ENCODE results near the gene BNIP3. TPM values are rescaled to one million over a fixed set of nuclear protein-coding genes. Genes with fewer than 3 reads are reported as not detected.

BNIP3 gene
- total RNA-seq (2022) (16.5 and 18.4 TPM in 2 replicates), Bru-seq, nascent RNA (percentile 51 among the genes with signal in this experiment), BruChase-seq, experiment 1, labeled RNA remaining after a 2-hour chase (percentile 66 among the genes with signal in this experiment), BruChase-seq, experiment 2, labeled RNA remaining after a 6-hour chase (percentile 78 among the genes with signal in this experiment)
- long read RNA-seq, transcript BNIP3-201 (6 exons, 2,861 nt) = major isoform, 101 of 110 reads
- long read RNA-seq, partial matches to known transcripts = 1 of 110 reads
- long read RNA-seq, other reads (novel, unspliced or antisense) = 6 of 110 reads

DNA sequence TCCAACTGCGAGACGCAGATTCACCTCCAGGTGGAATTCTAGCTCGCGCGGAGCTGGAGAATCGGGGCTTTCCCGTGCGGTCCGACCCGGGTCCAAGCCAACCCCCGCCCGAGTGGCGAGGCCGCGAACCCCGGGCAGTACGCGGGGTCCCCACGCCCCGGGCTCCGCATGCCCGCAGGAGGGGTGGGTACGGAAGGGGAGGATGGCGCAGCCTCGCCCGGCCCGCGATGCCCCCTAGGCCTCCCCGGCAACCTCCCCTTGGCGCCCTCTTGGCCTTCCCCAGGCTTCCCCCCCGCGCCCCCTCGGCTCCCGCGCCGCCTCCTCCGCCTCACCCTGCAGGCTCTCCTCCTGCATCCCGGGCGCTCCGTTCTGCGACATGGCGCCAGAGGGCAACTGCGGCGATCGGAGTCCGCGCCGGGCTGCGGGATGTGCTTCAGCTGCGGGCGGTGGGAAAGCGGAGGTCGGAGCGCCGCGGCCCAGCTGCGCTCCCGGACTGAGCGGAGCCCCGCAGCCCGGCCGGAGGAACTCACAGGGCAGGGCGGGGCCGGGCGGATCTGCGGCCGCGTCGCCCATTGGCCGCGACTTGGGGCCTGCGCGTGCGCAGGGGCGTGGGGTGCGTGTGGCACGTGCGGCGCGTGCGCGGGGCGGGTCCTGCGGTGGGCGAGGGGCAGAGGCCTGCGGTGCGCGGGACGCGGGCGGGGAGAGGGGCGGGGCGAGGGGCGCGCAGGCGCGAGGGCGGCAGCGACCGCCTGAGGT is at the start of gene BNIP3:
BNIP3 (minus strand) TSS at position 495 of the 756 bp plus-strand sequence; CDS start at position 378, 117 bp downstream.
- no peak for TF ChIP-seq CTCF (IDR thresholded peaks at IDR 0.05; ENCODE audit: insufficient read depth in 1 of 2, low read depth in 1 of 2, low read length in 1 of 2, severe bottlenecking in 1 of 2, unreplicated experiment in 1 of 2)
- no peaks in the 10 kb centered on the region for H3K9me3 ChIP-seq
- DNase-seq = peak; percentile 90 to 94
- no peaks in the 10 kb centered on the region for H3K4me1 ChIP-seq
- Mint-ChIP-seq H3K4me1 (ENCODE audit: low read depth, unreplicated experiment) (no peaks in the 10 kb centered on the region), H3K4me3 (ENCODE audit: unreplicated experiment) (peak within 1 kb of the TSS; percentile 75), H3K36me3 (ENCODE audit: insufficient read depth, unreplicated experiment) (peaks cover 18% of the 10 kb centered on the region), H3K27me3 (ENCODE audit: insufficient read depth, unreplicated experiment) (no peaks in the 10 kb centered on the region), H3K9me3 (ENCODE audit: unreplicated experiment) (no peaks in the 10 kb centered on the region), H3K27ac (ENCODE audit: unreplicated experiment) (no peak within 1 kb of the TSS)
- CTCF ChIA-PET = interaction anchor here (1.7 kb wide), 1 partner anchor 41 kb away, joined by 16 read pairs; no protein-coding TSS in a partner anchor
- no TSS peak for BruUV-seq (replicated peaks)
- H3K4me3 ChIP-seq (ENCODE audit: low read depth, low read length) = peak within 1 kb of the TSS; percentile 78
- H3K27me3 ChIP-seq (replicated peaks; ENCODE audit: control insufficient read depth, insufficient read depth, low read length) = no peaks in the 10 kb centered on the region
- H3K36me3 ChIP-seq (ENCODE audit: control insufficient read depth, insufficient read depth, low read length) = no peaks in the 10 kb centered on the region
- POLR2A ChIA-PET = no interaction called here
- intact Hi-C loops (cut with micrococcal nuclease; ENCODE audit: unreplicated experiment) = loop anchor here (1.0 to 10.0 kb wide), 2 partner anchors 42 to 163 kb away; no protein-coding TSS in a partner anchor

DNA sequence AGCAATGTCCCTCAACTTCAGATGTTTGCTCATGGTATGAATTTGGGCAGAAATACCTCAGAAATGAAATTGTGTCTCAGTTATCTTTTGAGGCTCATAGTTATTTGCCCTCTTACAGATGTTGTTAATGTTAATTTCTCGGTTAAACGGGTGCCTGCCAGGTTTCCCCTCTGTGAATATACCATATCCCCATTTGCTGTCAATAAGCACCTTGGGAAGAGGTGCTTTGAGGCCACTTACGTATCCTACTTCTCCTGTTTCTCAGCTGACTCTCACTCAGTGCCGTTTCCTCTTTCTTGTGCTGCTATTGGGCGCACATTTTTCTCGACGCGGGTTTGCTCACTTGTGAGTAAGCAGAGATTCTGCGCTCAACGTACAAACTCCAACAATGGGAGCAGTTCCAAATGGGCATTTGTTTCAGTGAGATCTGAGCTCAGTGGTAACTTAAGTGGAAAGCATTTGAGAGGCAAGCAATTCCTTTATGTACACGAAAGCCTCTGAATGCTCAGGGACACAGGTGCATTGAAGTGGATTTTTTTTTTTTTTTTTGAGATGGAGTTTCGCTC is 49.3 kb upstream of the BNIP3 start:
- no TSS peak for BruUV-seq (replicated peaks)
- H3K4me1 ChIP-seq = peaks cover 6% of the 10 kb centered on the region; the same call in 1 of the 2 replicates
- H3K36me3 ChIP-seq (ENCODE audit: control insufficient read depth, insufficient read depth, low read length) = no peaks in the 10 kb centered on the region
- TF ChIP-seq CTCF (IDR thresholded peaks at IDR 0.05; ENCODE audit: insufficient read depth in 1 of 2, low read depth in 1 of 2, low read length in 1 of 2, severe bottlenecking in 1 of 2, unreplicated experiment in 1 of 2) = no peak
- no peak for DNase-seq
- CTCF ChIA-PET = no interaction called here
- Mint-ChIP-seq H3K27ac (ENCODE audit: unreplicated experiment) (no peak overlapping the region), H3K36me3 (ENCODE audit: insufficient read depth, unreplicated experiment) (no peaks in the 10 kb centered on the region), H3K9me3 (ENCODE audit: unreplicated experiment) (no peaks in the 10 kb centered on the region), H3K27me3 (ENCODE audit: insufficient read depth, unreplicated experiment) (peaks cover 19% of the 10 kb centered on the region), H3K4me1 (ENCODE audit: low read depth, unreplicated experiment) (peaks cover 20% of the 10 kb centered on the region), H3K4me3 (ENCODE audit: unreplicated experiment) (no peak overlapping the region)
- H3K27me3 ChIP-seq (replicated peaks; ENCODE audit: control insufficient read depth, insufficient read depth, low read length) = no peaks in the 10 kb centered on the region
- POLR2A ChIA-PET = no interaction called here
- H3K9me3 ChIP-seq = no peaks in the 10 kb centered on the region
- intact Hi-C loops (cut with micrococcal nuclease; ENCODE audit: unreplicated experiment) = no loop called here
- H3K4me3 ChIP-seq (ENCODE audit: low read depth, low read length) = no peak overlapping the region

- no peak for DNase-seq
- no peaks in the 10 kb centered on the region for H3K9me3 ChIP-seq
- ChIA-PET CTCF (no interaction called here), POLR2A (no interaction called here)
- Mint-ChIP-seq H3K4me1 (ENCODE audit: low read depth, unreplicated experiment) (peaks cover 20% of the 10 kb centered on the region), H3K4me3 (ENCODE audit: unreplicated experiment) (no peak overlapping the region), H3K9me3 (ENCODE audit: unreplicated experiment) (no peaks in the 10 kb centered on the region), H3K27me3 (ENCODE audit: insufficient read depth, unreplicated experiment) (peaks cover 17% of the 10 kb centered on the region), H3K27ac (ENCODE audit: unreplicated experiment) (no peak overlapping the region), H3K36me3 (ENCODE audit: insufficient read depth, unreplicated experiment) (no peaks in the 10 kb centered on the region)
- intact Hi-C loops (cut with micrococcal nuclease; ENCODE audit: unreplicated experiment) = no loop called here
- no peak overlapping the region for H3K4me3 ChIP-seq (ENCODE audit: low read depth, low read length)
- no peak for TF ChIP-seq CTCF (IDR thresholded peaks at IDR 0.05; ENCODE audit: insufficient read depth in 1 of 2, low read depth in 1 of 2, low read length in 1 of 2, severe bottlenecking in 1 of 2, unreplicated experiment in 1 of 2)
- no peaks in the 10 kb centered on the region for H3K27me3 ChIP-seq (replicated peaks; ENCODE audit: control insufficient read depth, insufficient read depth, low read length)
- BruUV-seq (replicated peaks) = no TSS peak
- H3K4me1 ChIP-seq = peaks cover 6% of the 10 kb centered on the region; the same call in 1 of the 2 replicates
- H3K36me3 ChIP-seq (ENCODE audit: control insufficient read depth, insufficient read depth, low read length) = no peaks in the 10 kb centered on the region
Observed at GRCh38 chr10:132028706-132029105, 47.0 kb upstream of the BNIP3 start.
